Endodermal cell (in vitro differentiated cells): ENCODE data around the gene SLC2A1. TPM values are rescaled to one million over a fixed set of nuclear protein-coding genes. Genes with fewer than 3 reads are reported as not detected.

ENCODE experiments used
- DNase-seq: peaks from one replicate; pipeline ENCODE4 v3.0.0-alpha.2; 2017
- H3K27ac ChIP-seq: 2 replicates; pipeline ENCODE4 v1.5.1; 2013; ENCODE audit warnings: mild to moderate bottlenecking, low read depth, low read length, moderate library complexity
- H3K27me3 ChIP-seq: 2 replicates; pipeline ENCODE4 v1.6.1; 2013; ENCODE audit warnings: mild to moderate bottlenecking, low read length, moderate library complexity; ENCODE audit not compliant: insufficient read depth, control insufficient read depth, poor library complexity, severe bottlenecking
- H3K36me3 ChIP-seq: 2 replicates; pipeline ENCODE4 v1.7.0; 2013; ENCODE audit warnings: mild to moderate bottlenecking, low read length, moderate library complexity; ENCODE audit not compliant: control insufficient read depth, insufficient read depth
- H3K4me1 ChIP-seq: one replicate; pipeline ENCODE4 v1.7.0; 2013; ENCODE audit warnings: low read length; ENCODE audit not compliant: control insufficient read depth, insufficient read depth
- H3K4me3 ChIP-seq: 2 replicates; pipeline ENCODE4 v1.5.1; 2013; ENCODE audit warnings: mild to moderate bottlenecking, low read length, moderate library complexity
- H3K9ac ChIP-seq: 2 replicates; pipeline ENCODE4 v1.6.1; 2013; ENCODE audit warnings: mild to moderate bottlenecking, low read length, moderate library complexity; ENCODE audit not compliant: poor library complexity, severe bottlenecking; ENCODE audit errors: extremely low read depth
- H3K9me3 ChIP-seq: 2 replicates; pipeline ENCODE4 v1.6.1; 2013; ENCODE audit warnings: mild to moderate bottlenecking, low read length, moderate library complexity; ENCODE audit not compliant: control insufficient read depth
- H3K27ac Mint-ChIP-seq: 2 replicates; pipeline ENCODE4 v1.8.0; 2020; ENCODE audit warnings: mixed read lengths
- H3K27me3 Mint-ChIP-seq: 2 replicates; pipeline ENCODE4 v1.8.0; 2021; ENCODE audit warnings: mild to moderate bottlenecking, mixed read lengths; ENCODE audit not compliant: insufficient read depth
- H3K36me3 Mint-ChIP-seq: 2 replicates; pipeline ENCODE4 v1.8.0; 2020; ENCODE audit warnings: low read depth, mixed read lengths
- H3K4me1 Mint-ChIP-seq: 2 replicates; pipeline ENCODE4 v1.8.0; 2020; ENCODE audit warnings: mixed read lengths
- H3K4me3 Mint-ChIP-seq: 2 replicates; pipeline ENCODE4 v1.8.0; 2020; ENCODE audit warnings: mild to moderate bottlenecking, moderate library complexity, mixed read lengths
- H3K9me3 Mint-ChIP-seq: 2 replicates; pipeline ENCODE4 v1.8.0; 2020; ENCODE audit warnings: mild to moderate bottlenecking, mixed read lengths
- WGBS, 2 experiments: methylation state at CpG; one replicate each; pipeline versions ENCODE4 v1.1.5 to v1.1.7; 2013; ENCODE audit warnings: missing lambda C conversion rate in 2 of 2, mixed read lengths in 1 of 2; ENCODE audit not compliant: insufficient coverage in 1 of 2, insufficient read length in 1 of 2; 5-methylcytosine and 5-hydroxymethylcytosine counted together
- total RNA-seq, 2 donors: library from RNA; stranded (reverse); fragmentation: NEBNext Ultra II Directional in 1 of 2; extraction: Animal tissue kit (Norgen Biotek cat#: 25700) in 1 of 2; gene quantifications; 2 replicates in 1 of 2; 3 replicates in 1 of 2; pipeline ENCODE4 v1.2.1, GENCODE V29; 2021
- TF ChIP-seq, protein P1 (sequence below): fragments of 200-600 bp; sonication (generic); conservative IDR thresholded peaks from 2 replicates; pipeline ENCODE4 v1.5.0; 2021; ENCODE audit warnings: antibody characterized with exemption, mild to moderate bottlenecking

SLC2A1 gene
- total RNA-seq, 2 donors from 2014 or later = 42.5 to 69.7 TPM

DNA sequence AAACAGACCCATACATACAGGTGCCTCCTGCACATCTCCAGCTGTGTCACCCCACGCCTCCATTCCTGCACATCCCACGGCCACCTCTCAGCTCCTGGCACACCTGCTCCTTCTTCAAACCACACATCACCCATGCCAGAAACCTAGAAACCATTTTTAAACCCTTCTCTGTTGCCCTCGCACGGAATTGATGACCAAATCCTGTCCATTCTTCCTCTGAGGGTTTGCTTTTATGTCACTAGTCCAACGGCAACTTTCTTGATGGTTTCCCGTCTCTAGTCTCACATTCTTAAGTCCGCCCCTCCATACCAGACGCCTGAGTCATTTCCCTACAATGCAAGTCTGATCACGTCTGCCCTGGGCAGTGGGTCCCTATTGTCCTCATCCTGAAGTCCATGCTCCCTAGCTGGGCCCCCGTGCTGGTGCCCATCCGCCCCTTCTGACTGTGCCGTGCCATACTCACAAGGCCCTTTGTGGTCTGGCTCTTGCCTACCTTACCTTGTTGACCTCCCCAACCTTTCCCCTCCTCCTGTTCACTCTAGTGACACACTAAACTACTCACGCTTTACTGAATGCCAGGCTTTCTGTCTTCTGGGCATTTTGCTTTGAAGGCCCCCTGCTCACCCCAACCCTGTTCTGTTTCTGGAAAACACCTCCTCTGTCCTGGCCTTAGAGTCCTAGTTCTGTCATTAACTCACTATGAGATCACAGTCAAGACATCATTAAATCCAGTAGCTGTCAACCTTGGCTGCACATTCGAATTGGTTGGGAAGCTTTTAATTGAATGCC lies 17.6 kb downstream of the SLC2A1 start:
- no peaks in the 10 kb centered on the region for H3K9me3 ChIP-seq
- DNase-seq = peak; percentile 75
- peaks cover 57% of the 10 kb centered on the region for H3K36me3 Mint-ChIP-seq
- H3K27ac Mint-ChIP-seq = peak overlapping the region; percentile 85
- no peaks in the 10 kb centered on the region for H3K9me3 Mint-ChIP-seq
- no peak overlapping the region for H3K4me3 ChIP-seq
- peaks cover 7% of the 10 kb centered on the region for H3K4me1 ChIP-seq
- TF ChIP-seq, protein P1, sequence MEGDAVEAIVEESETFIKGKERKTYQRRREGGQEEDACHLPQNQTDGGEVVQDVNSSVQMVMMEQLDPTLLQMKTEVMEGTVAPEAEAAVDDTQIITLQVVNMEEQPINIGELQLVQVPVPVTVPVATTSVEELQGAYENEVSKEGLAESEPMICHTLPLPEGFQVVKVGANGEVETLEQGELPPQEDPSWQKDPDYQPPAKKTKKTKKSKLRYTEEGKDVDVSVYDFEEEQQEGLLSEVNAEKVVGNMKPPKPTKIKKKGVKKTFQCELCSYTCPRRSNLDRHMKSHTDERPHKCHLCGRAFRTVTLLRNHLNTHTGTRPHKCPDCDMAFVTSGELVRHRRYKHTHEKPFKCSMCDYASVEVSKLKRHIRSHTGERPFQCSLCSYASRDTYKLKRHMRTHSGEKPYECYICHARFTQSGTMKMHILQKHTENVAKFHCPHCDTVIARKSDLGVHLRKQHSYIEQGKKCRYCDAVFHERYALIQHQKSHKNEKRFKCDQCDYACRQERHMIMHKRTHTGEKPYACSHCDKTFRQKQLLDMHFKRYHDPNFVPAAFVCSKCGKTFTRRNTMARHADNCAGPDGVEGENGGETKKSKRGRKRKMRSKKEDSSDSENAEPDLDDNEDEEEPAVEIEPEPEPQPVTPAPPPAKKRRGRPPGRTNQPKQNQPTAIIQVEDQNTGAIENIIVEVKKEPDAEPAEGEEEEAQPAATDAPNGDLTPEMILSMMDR = no peak
- no peak overlapping the region for H3K4me3 Mint-ChIP-seq
- H3K36me3 ChIP-seq = peaks cover 22% of the 10 kb centered on the region
- peaks cover 23% of the 10 kb centered on the region for H3K4me1 Mint-ChIP-seq
- H3K27me3 Mint-ChIP-seq = no peaks in the 10 kb centered on the region
- no peak overlapping the region for H3K9ac ChIP-seq
- H3K27me3 ChIP-seq = no peaks in the 10 kb centered on the region
- peak overlapping the region; percentile 83 for H3K27ac ChIP-seq
- WGBS, 2 experiments = 77 to 88% methylated on average over 14 of the region's 14 CpGs

DNA sequence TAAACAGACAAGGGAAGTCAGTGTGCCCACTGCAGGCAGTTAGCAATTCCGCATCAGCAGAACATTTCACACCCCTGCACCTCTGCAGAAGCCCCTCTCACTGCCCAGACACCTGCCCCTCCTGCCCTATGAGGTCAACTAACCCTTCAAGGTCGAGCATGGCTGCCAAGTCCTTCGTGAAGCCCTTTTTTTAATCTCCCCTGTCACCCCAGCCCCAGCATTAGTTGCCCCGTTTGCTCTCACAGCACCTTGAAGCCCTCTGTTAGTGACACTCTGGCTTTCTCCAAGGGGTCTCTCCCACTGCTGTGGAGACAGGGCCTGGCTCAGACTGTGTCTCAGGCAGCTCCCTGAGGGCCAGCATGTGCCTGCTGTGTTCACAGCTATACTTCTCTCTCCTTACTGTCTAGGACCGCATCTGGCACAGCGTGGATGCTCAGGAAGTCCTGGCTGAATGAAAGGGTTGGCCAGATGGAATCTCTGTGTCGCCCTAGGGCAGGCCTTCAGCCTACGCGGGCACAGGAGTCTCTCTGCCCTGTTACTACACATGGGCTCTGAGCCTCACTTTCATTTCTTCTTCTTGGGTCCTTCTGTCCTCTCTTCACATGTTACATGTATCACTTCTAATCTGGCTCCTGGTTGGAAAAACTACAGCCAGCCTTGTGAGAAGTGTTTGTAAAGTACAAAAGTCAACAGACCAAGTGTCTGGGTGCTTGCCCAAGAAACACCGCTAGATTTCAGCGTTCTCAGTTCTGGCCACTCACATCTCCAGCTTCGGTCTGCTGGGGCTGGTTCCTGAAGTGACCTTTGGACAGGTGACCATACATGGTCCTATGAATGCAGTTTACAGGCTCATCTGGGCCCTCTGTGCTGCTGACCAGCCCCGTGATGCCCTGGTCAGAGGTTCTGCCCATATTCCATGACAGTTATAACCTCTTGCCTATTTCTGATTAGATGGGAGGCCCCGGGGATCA lies 19.7 kb downstream of the SLC2A1 start:
- peaks cover 18% of the 10 kb centered on the region for H3K4me1 Mint-ChIP-seq
- H3K27me3 ChIP-seq = no peaks in the 10 kb centered on the region
- peaks cover 59% of the 10 kb centered on the region for H3K36me3 Mint-ChIP-seq
- TF ChIP-seq, protein P1 = no peak
- no peak overlapping the region for H3K27ac ChIP-seq
- DNase-seq = peak; percentile 55
- no peaks in the 10 kb centered on the region for H3K27me3 Mint-ChIP-seq
- peaks cover 7% of the 10 kb centered on the region for H3K4me1 ChIP-seq
- 96% methylated on average over 8 to 14 of the region's 14 CpGs for WGBS, 2 experiments
- no peak overlapping the region for H3K9ac ChIP-seq
- no peaks in the 10 kb centered on the region for H3K9me3 ChIP-seq
- no peak overlapping the region for H3K4me3 Mint-ChIP-seq
- peak overlapping the region; percentile 12 for H3K27ac Mint-ChIP-seq
- H3K4me3 ChIP-seq = no peak overlapping the region
- peaks cover 22% of the 10 kb centered on the region for H3K36me3 ChIP-seq
- no peaks in the 10 kb centered on the region for H3K9me3 Mint-ChIP-seq

DNA sequence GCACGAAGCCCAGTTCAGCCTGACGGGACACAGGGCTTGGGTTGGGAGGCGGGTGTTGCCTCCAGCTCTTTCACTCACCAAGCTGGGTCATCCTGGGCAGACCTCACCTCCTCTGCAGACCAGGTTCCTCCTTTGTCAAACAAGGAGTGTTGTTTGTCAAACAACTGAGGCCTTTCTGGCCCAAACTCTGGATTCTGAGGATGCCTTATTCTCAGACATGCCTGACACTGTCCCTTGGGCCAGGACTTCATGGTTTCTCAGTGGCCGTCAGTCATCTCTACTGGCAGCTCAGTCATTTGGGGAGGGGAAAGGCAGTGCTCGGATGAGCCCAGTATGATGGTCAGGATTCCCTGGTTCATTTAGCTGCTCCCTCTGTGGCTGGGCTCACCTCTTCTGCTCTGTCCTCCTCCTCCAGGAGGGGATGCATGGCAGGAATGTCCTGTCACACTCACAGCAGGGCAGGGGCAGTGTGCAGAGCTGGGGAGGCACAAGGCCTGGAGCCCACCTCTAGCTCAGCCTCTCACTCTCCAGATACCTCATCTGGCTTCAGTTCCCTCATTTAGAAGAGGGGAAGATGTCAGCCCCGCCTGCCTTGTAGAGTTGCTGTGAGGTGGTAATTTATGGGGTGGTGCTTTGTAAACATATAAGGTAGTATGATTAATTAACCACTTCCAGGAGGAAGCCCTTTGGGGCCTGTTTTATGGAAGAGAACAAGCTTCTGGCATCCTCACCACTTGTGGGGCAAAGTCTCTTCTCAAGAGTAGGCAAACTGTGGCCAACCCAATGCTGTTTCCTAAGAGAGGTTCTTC lies 20.6 kb downstream of the SLC2A1 start:
- Histone ChIP-seq H3K4me3 (no peak overlapping the region), H3K27ac (no peak overlapping the region), H3K9me3 (no peaks in the 10 kb centered on the region), H3K27me3 (no peaks in the 10 kb centered on the region), H3K9ac (no peak overlapping the region), H3K4me1 (peaks cover 3% of the 10 kb centered on the region), H3K36me3 (peaks cover 22% of the 10 kb centered on the region)
- H3K27me3 Mint-ChIP-seq = no peaks in the 10 kb centered on the region
- H3K27ac Mint-ChIP-seq = no peak overlapping the region
- no peak overlapping the region for H3K4me3 Mint-ChIP-seq
- no peaks in the 10 kb centered on the region for H3K9me3 Mint-ChIP-seq
- DNase-seq = peak; percentile 65
- WGBS, 2 experiments = 92 to 100% methylated on average over 4 to 6 of the region's 6 CpGs
- H3K4me1 Mint-ChIP-seq = peaks cover 14% of the 10 kb centered on the region
- H3K36me3 Mint-ChIP-seq = peaks cover 58% of the 10 kb centered on the region
- TF ChIP-seq, protein P1 = no peak
